Neural crest cell (in vitro differentiated cells): ENCODE results near the gene DTNB. TPM values are rescaled to one million over a fixed set of nuclear protein-coding genes. Genes with fewer than 3 reads are reported as not detected.

Experiments
- DNase-seq: peaks from one replicate; pipeline ENCODE4 v3.0.0; 2021; ENCODE audit warnings: low read depth, mixed read lengths, low spot score
- H3K27ac Mint-ChIP-seq: one replicate; pipeline ENCODE4 v1.8.0; 2021; ENCODE audit warnings: mild to moderate bottlenecking, mixed read lengths; ENCODE audit not compliant: unreplicated experiment
- H3K27me3 Mint-ChIP-seq: 2 replicates; pipeline ENCODE4 v1.8.0; 2021; ENCODE audit warnings: low read depth, mild to moderate bottlenecking, mixed read lengths
- H3K36me3 Mint-ChIP-seq: 2 replicates; pipeline ENCODE4 v1.8.0; 2021; ENCODE audit warnings: low read depth, mild to moderate bottlenecking, mixed read lengths
- H3K4me1 Mint-ChIP-seq: 2 replicates; pipeline ENCODE4 v1.8.0; 2021; ENCODE audit warnings: mixed read lengths
- H3K4me3 Mint-ChIP-seq: one replicate; pipeline ENCODE4 v1.8.0; 2021; ENCODE audit warnings: mild to moderate bottlenecking, mixed read lengths
- H3K9me3 Mint-ChIP-seq: 2 replicates; pipeline ENCODE4 v1.8.0; 2021; ENCODE audit warnings: mixed read lengths
- total RNA-seq: library from RNA; stranded (reverse); gene quantifications from 2 replicates; pipeline ENCODE4 v1.2.1, GENCODE V29; 2021
- TF ChIP-seq, protein P1 (sequence below): fragments of 200-600 bp; sonication (generic); conservative IDR thresholded peaks from 2 replicates; pipeline ENCODE4 v1.5.0; 2021; ENCODE audit warnings: antibody characterized with exemption, mild to moderate bottlenecking

Gene DTNB
- total RNA-seq, 1 donor from 2014 or later = 29.5 TPM

DNA sequence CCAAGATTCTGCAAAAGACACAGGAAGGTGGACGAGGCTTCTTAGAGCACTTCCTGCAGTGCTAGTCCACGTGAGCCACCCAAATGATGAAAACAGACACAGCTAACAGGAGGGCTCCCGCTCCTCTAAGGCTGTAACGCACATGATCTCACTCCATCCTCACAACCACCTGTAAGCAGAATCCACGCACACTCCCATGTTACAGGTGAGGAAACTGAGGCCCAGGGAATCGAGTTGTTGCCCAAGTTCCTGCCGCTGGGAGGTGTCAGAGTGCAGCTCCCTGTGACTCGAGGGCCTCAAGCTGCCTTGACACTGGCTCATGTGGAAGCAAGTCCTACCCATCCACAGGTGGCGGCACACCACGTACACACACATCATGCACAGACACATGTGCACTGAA lies 336.1 kb downstream of the DTNB start:
- Mint-ChIP-seq H3K36me3 (no peaks in the 10 kb centered on the region), H3K4me3 (peak overlapping the region; percentile 72), H3K4me1 (peaks cover 4% of the 10 kb centered on the region), H3K27me3 (peaks cover 7% of the 10 kb centered on the region), H3K27ac (no peak overlapping the region), H3K9me3 (no peaks in the 10 kb centered on the region)
- TF ChIP-seq, protein P1, sequence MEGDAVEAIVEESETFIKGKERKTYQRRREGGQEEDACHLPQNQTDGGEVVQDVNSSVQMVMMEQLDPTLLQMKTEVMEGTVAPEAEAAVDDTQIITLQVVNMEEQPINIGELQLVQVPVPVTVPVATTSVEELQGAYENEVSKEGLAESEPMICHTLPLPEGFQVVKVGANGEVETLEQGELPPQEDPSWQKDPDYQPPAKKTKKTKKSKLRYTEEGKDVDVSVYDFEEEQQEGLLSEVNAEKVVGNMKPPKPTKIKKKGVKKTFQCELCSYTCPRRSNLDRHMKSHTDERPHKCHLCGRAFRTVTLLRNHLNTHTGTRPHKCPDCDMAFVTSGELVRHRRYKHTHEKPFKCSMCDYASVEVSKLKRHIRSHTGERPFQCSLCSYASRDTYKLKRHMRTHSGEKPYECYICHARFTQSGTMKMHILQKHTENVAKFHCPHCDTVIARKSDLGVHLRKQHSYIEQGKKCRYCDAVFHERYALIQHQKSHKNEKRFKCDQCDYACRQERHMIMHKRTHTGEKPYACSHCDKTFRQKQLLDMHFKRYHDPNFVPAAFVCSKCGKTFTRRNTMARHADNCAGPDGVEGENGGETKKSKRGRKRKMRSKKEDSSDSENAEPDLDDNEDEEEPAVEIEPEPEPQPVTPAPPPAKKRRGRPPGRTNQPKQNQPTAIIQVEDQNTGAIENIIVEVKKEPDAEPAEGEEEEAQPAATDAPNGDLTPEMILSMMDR = no peak
- no peak for DNase-seq

DNA sequence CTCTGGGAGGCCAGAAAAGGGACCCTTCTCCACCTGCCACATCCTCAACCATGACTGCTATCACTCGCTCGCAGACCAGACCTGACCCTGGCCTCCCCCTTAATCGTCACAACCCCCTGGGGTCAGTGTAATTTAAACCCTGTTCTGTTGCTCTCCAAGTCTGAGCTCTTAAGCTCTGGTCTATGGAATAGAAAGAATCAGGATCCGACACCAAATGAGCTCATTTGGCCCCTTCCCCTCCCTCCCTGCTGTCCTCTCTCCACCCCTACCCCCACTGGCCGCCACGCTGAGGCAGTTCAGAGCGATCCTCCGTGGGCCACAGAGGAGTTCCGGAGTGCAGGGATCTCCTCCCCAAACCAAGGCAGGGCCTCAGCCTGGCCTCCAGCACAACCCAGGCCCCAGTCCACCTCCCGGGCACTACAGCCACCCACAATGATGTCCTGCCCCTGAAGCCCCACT lies 337.0 kb downstream of the DTNB start:
- no peak for DNase-seq
- Mint-ChIP-seq H3K4me1 (peaks cover 8% of the 10 kb centered on the region), H3K27ac (no peak overlapping the region), H3K36me3 (no peaks in the 10 kb centered on the region), H3K9me3 (no peaks in the 10 kb centered on the region), H3K27me3 (peaks cover 7% of the 10 kb centered on the region), H3K4me3 (peak overlapping the region; percentile 49)
- TF ChIP-seq, protein P1 = no peak

DNA sequence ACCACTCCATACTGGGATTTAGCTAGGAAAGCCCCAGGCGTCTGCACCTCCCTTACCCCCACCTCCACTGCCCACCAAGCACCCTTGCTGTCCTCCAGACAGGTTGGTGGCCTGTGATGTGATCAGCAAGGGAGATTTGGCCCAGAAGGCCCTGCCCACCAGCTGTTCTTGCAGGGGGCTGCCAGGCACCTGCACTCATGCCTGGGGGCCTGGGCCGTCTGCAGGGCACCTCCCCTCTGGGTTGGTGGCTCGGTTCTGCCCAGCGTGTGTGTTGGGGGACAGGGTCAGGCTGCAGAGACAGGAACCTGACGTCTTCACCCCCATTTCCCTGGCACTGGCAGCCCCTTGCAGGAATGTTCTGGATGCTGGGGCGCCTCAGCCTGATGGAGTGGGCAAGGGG lies 337.4 kb downstream of the DTNB start:
- Mint-ChIP-seq H3K4me1 (peaks cover 13% of the 10 kb centered on the region), H3K27me3 (peaks cover 7% of the 10 kb centered on the region), H3K27ac (no peak overlapping the region), H3K9me3 (no peaks in the 10 kb centered on the region), H3K4me3 (no peak overlapping the region), H3K36me3 (no peaks in the 10 kb centered on the region)
- TF ChIP-seq, protein P1 = no peak
- DNase-seq = no peak

DNA sequence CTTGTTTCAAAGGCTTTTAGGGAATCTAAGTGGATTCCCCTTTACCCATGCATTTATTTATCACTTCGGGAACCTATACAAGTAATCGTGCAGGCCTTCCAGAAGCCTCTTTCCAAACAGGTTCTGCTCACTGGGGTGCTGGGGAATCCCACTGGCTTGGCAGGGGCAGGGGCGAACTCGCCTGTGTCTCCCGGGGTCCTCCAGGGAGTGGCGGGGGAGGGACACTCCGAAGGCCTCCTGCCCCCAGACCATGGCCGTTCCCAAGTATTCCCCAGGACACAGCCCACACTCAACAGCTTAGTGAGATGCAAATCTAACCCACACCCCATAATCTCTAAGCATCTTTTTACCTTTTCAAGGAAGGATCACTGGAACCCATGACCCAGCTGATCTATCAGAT lies 338.2 kb downstream of the DTNB start:
- Mint-ChIP-seq H3K36me3 (no peaks in the 10 kb centered on the region), H3K27ac (no peak overlapping the region), H3K27me3 (peaks cover 7% of the 10 kb centered on the region), H3K4me3 (no peak overlapping the region), H3K9me3 (no peaks in the 10 kb centered on the region), H3K4me1 (peaks cover 13% of the 10 kb centered on the region)
- DNase-seq = no peak
- TF ChIP-seq, protein P1 = no peak

DNA sequence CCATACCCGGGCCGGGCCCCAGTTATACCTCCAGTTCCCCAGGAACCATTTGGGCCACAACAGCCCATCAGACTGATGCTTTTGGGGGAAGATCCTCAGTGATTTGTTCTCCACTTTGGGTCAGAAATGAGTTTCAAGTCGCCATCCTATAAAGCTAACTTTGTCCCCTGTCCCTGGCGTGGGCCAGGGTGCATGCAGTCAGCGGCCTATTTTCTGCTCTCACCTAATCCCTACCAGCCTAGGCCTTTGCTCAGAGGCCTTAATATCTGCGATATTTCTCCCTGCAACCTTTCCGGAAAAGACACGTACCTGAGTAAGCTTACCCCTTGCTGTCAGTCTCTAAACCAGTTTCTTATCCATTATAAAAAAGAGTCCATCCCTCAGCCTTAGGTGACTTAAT lies 338.9 kb downstream of the DTNB start:
- DNase-seq = no peak
- H3K36me3 Mint-ChIP-seq = no peaks in the 10 kb centered on the region
- no peak overlapping the region for H3K4me3 Mint-ChIP-seq
- peaks cover 7% of the 10 kb centered on the region for H3K27me3 Mint-ChIP-seq
- TF ChIP-seq, protein P1 = no peak
- H3K27ac Mint-ChIP-seq = no peak overlapping the region
- peaks cover 13% of the 10 kb centered on the region for H3K4me1 Mint-ChIP-seq
- no peaks in the 10 kb centered on the region for H3K9me3 Mint-ChIP-seq

DNA sequence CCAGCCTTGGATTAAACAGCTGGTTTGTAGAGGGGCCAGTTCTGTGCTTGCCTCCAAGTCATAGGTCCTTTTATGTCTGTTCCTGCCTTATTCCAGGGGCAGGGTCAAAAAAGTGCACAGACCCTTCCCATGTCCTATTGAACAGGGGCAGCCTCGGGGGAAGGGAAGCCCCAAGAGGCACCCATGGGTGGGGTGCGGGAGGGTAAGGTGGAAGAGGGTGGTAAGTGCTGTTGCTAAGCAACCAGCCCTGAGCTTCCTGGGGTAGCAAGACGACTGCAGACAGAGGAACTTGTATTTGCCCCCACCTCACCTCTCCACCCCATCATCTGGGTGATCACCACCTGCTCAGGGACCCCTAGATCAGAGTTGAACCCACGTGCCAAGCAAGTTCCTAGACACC lies 339.4 kb downstream of the DTNB start:
- no peak overlapping the region for H3K27ac Mint-ChIP-seq
- peaks cover 3% of the 10 kb centered on the region for H3K27me3 Mint-ChIP-seq
- H3K4me1 Mint-ChIP-seq = peaks cover 13% of the 10 kb centered on the region
- H3K36me3 Mint-ChIP-seq = no peaks in the 10 kb centered on the region
- TF ChIP-seq, protein P1 = no peak
- DNase-seq = no peak
- no peak overlapping the region for H3K4me3 Mint-ChIP-seq
- no peaks in the 10 kb centered on the region for H3K9me3 Mint-ChIP-seq
